HG02678 (cell line): ENCODE measurements around the gene VARS1.
"Not testable (repeated sequence)": the region's sequence is repeated elsewhere in the genome, so short reads cannot be mapped to it uniquely, and the experiment has no call there.

Source experiments
- ATAC-seq: cut with Tn5 transposase; IDR thresholded peaks from one replicate; pipeline ENCODE4 v1.9.1; 2021; ENCODE audit warnings: mild to moderate bottlenecking, moderate library complexity; ENCODE audit not compliant: unreplicated experiment

VARS1 gene

GRCh38 chr6:31794866-31795615 lies 511 bp downstream of the VARS1 start:
- ATAC-seq = no peak

GRCh38 chr6:31794294-31794865 lies 1.2 kb downstream of the VARS1 start:
- no peak for ATAC-seq

GRCh38 chr6:31793927-31794245 lies 1.7 kb downstream of the VARS1 start:
- ATAC-seq = not testable (repeated sequence)

GRCh38 chr6:31792761-31793171 lies 2.8 kb downstream of the VARS1 start:
- ATAC-seq = no peak

- ATAC-seq = no peak
These were observed 3.5 kb downstream of the VARS1 start for GRCh38 chr6:31792090-31792374.

GRCh38 chr6:31791324-31792089 lies 4.0 kb downstream of the VARS1 start:
- ATAC-seq = no peak

GRCh38 chr6:31785475-31785874 lies 10.1 kb downstream of the VARS1 start:
- ATAC-seq = no peak

GRCh38 chr6:31784098-31784925 lies 11.2 kb downstream of the VARS1 start:
- no peak for ATAC-seq

- no peak for ATAC-seq
These were observed 13.3 kb downstream of the VARS1 start for GRCh38 chr6:31782126-31782855.

- ATAC-seq = no peak
These were observed 14.1 kb downstream of the VARS1 start for GRCh38 chr6:31781244-31782125.

- no peak for ATAC-seq
These were observed 14.9 kb downstream of the VARS1 start for GRCh38 chr6:31780507-31781243.

GRCh38 chr6:31779908-31780307 lies 15.6 kb downstream of the VARS1 start:
- no peak for ATAC-seq

- no peak for ATAC-seq
These were observed 16.3 kb downstream of the VARS1 start for GRCh38 chr6:31778999-31779885.

- no peak for ATAC-seq
These were observed 17.4 kb downstream of the VARS1 start for GRCh38 chr6:31778193-31778592.

GRCh38 chr6:31777667-31778050 lies 17.9 kb downstream of the VARS1 start:
- no peak for ATAC-seq

GRCh38 chr6:31776989-31777666 lies 18.4 kb downstream of the VARS1 start, which contains the start of gene VWA7:
VWA7 (minus strand) TSS chr6:31777328; CDS start chr6:31776779, 549 bp downstream.
- peak; percentile 74 for ATAC-seq

GRCh38 chr6:31776485-31776988 lies 19.0 kb downstream of the VARS1 start:
- ATAC-seq = no peak
